SK-N-SH (cell line): ENCODE measurements around the gene PTPN23.

Source experiments
- CTCF ChIP-seq: fragments of 200-600 bp; sonication (generic); IDR thresholded peaks from 2 replicates; pipeline ENCODE4 v1.6.1; 2017; ENCODE audit warnings: antibody characterized with exemption, mild to moderate bottlenecking, moderate library complexity
- EP300 ChIP-seq, 2 experiments: IDR thresholded peaks; 2 replicates each; pipeline versions ENCODE4 v1.4.0 to v1.6.1; 2012; ENCODE audit warnings: borderline replicate concordance in 1 of 2, low read depth in 1 of 2, low read length in 1 of 2
- JUND ChIP-seq: IDR thresholded peaks from 2 replicates; pipeline ENCODE4 v1.4.0; 2012
- MXI1 ChIP-seq: IDR thresholded peaks from 2 replicates; pipeline ENCODE4 v1.6.1; 2012; ENCODE audit warnings: mild to moderate bottlenecking, low read depth, low read length, improper control_type of control experiment
- POLR2AphosphoS5 ChIP-seq: IDR thresholded peaks from 2 replicates; pipeline ENCODE4 v1.6.1; 2012; ENCODE audit warnings: low read depth, low read length

DNA sequence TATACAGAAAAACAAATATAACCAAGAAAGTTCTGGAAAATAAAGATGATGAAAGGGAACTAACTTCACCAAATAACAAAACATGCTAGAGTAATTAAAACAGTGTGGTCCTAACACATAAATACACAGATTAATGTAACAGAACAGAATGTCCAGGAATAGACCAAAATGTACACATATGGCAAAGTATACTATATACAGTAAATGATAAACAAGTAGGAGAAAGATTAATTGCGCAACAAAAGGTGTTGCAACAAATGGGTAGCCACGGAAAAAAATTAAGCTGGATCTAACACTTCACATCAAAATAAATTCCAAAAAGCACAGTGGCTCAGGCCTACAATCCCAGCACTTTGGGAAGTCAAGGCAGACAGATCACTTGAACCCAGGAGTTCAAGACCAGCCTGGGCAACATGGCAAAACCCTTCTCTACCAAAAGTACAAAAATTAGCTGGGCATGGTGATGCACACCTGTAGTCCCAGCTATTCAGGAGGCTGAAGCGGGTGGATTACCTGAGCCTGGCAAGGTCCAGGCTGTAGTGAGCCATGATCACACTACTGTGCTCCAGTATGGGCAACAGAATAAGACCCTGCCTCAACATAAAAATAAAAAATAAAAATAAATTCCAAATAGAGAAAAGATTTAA lies 75.1 kb downstream of the PTPN23 start:
- TF ChIP-seq CTCF (no peak), POLR2AphosphoS5 (no peak), JUND (no peak), EP300 (IDR thresholded peaks at IDR 0.05; ENCODE audit: borderline replicate concordance in 1 of 2, low read depth in 1 of 2, low read length in 1 of 2) (no peak), MXI1 (no peak)
